Measurements from ENCODE around the gene CIDEB. TPM values are rescaled to one million over a fixed set of nuclear protein-coding genes. Genes with fewer than 3 reads are reported as not detected.

CIDEB gene
- total and polyA plus RNA-seq, 2 of the 13 experiments (the other 11 are each of a cell fraction or from before 2014, with no cell fraction given), result 35.8 to 110 TPM

- TF ChIP-seq PAXIP1 (CRISPR knock-in tag; conservative IDR thresholded peaks at IDR 0.05) (peak; percentile 62; the same call in 1 of the 2 replicates), CSRNP2 (CRISPR knock-in tag; conservative IDR thresholded peaks at IDR 0.05; ENCODE audit: low read depth) (no peak), ZNF713 (CRISPR knock-in tag; IDR thresholded peaks at IDR 0.05) (peak; percentile 98), ZNF101 (CRISPR knock-in tag; IDR thresholded peaks at IDR 0.05; ENCODE audit: borderline replicate concordance, low read depth) (peak; percentile 92; the same call in 1 of the 2 replicates), DMTF1 (CRISPR knock-in tag; IDR thresholded peaks at IDR 0.05) (0 out of 2 replicates have a peak, but pooled peaks have one; percentile 92), ZNF577 (CRISPR knock-in tag; IDR thresholded peaks at IDR 0.05; ENCODE audit: borderline replicate concordance, low read depth) (no peak; the same call in 1 of the 2 replicates), FOXM1 (CRISPR knock-in tag; IDR thresholded peaks at IDR 0.05) (no peak), HNRNPK (IDR thresholded peaks at IDR 0.05; ENCODE audit: low read depth, low read length, poor library complexity, severe bottlenecking) (peak; percentile 67), PPARG (CRISPR knock-in tag; conservative IDR thresholded peaks at IDR 0.05) (peak; percentile 93), POLR2AphosphoS2 (IDR thresholded peaks at IDR 0.05; ENCODE audit: low read depth, low read length) (no peak), HOXA5 (CRISPR knock-in tag; IDR thresholded peaks at IDR 0.05) (peak; percentile 98), PATZ1 (CRISPR knock-in tag; IDR thresholded peaks at IDR 0.05) (no peak), KMT2A (CRISPR knock-in tag; IDR thresholded peaks at IDR 0.05) (peak; percentile 82), MEF2D (CRISPR knock-in tag; IDR thresholded peaks at IDR 0.05) (peak; percentile 93; the same call in 1 of the 2 replicates), ZUFSP (CRISPR knock-in tag; IDR thresholded peaks at IDR 0.05; ENCODE audit: borderline replicate concordance) (no peak), SIX1 (CRISPR knock-in tag; IDR thresholded peaks at IDR 0.05; ENCODE audit: borderline replicate concordance) (no peak)
Measured at GRCh38 chr14:24315807-24316596, 8.2 kb upstream of the CIDEB start (continued).

All from HepG2 (cell line).